NCI-H82 treated with DMSO at 0.1 percent for 48 hours (cell line): ENCODE results near the gene CCDC158.
"Not testable (repeated sequence)": the region's sequence is repeated elsewhere in the genome, so short reads cannot be mapped to it uniquely, and the experiment has no call there.

ENCODE experiments used
- DNase-seq: peaks from one replicate; lab custom pipeline; 2025; ENCODE audit not compliant: unreplicated experiment; lab: John Stamatoyannopoulos, UW

The CCDC158 gene

DNA sequence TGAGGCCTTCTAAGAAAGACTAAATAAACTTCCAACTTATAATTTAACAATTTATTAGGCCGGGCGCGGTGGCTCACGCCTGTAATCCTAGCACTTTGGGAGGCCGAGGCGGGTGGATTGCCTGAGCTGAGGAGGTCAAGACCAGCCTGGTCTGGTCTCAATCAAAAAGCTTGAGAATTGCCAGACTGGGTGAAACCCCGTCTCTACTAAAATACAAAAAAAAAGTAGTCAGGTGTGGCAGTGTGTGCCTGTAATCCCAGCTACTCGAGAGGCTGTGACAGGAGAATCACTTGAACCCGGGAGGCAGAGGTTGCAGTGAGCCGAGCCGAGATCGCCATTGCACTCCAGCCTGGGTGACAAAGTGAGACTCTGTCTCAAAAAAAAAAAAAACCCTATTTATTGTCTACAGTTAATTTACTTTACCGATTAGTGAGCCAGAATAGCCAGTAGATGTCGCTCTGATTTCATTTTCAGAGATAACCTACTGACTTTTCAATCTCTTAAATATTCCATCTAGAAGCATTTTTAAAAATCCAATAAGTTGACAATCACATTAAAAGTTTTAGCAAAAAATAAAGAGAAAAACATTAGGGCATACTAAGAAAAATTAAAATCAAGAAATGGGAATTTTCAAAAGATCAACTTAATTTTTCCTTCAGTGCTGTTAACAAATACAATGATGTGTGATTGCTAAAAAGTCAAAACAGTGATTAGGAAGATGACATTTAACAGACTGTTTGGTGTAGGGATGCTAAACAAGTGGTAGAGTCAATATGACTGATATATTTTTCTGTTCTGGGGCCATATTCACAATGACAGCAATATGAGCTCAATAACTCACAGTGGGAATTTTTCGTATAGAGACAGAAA is 9.8 kb upstream of the CCDC158 start:
- peak; percentile 23 for DNase-seq

DNA sequence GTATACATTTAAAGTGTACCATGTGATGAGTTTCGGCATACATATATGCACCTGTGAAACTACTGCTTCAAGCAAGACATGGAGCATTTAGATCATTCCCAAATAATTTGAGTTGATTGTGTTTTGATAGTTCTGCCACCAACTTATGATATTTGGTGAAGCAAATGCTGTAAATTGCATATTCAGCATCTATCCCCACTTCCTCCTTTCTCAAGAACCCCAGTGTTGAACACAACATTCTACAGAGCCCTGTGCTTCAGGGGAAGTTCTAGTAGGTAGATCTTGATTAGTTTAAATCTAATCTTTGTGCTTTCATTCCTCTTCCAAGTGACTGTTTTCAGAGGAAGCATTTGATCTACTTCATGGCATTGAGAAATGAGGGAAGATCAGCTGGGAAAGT is 8.7 kb upstream of the CCDC158 start:
- DNase-seq = no peak

DNA sequence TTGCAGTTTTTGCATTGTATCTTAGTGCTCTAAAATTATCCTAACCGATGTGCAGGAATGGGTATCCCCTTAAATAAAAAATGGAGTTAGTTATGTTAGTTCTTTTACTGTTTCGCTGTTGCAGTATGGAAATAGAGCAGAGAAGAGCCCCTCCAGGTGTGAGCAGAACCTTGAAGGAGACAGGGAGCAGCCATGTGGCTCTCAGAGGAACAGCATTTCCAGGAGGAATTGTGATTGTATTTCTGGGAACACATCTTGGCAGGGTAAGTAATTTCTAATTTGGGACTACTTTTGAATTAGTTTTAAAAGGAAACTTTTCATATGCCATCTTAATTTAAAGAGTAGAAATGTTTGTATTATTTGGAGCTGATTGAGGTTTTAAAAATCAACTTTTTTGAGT is 5.3 kb upstream of the CCDC158 start:
- DNase-seq = no peak

DNA sequence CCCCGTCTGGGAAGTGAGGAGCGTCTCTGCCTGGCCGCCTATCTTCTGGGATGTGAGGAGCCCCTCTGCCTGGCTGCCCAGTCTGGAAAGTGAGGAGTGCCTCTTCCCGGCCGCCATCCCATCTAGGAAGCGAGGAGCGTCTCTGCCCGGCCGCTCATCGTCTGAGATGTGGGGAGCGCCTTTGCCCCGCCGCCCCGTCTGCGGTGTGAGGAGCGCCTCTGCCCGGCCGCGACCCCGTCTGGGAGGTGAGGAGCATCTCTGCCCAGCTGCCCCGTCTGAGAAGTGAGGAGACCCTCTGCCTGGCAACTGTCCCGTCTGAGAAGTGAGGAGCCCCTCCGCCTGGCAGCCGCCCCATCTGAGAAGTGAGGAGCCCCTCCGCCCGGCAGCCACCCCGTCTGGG is 2.2 kb upstream of the CCDC158 start:
- not testable (repeated sequence) for DNase-seq

DNA sequence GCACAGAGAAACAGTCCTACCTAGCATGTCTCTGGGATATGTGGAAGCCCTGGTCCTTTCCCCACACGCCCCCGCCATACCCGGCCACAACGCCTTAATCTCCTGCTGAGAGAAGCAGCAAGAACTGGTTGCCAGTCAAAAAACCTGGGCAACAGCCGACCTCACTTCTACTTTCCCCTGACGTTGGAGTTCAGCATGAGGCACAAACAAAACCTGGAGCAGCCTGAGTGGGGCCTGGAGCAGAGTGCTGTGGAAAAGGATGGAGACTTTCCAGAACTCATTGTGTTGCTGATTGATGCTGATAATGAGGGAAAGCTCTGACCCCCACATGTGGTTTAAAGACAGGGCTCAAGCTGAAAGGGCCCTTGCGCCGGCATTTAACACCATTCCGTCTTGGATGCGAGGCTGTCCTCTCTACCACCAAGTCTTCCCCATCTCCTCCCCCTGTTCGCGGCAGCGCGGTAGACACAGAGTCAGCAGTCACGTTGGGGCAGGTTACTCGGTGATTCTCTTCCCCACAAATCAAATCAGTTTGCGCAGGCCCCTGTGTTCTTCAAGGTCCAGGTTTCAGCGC is 666 bp downstream of the CCDC158 start:
- DNase-seq = no peak

DNA sequence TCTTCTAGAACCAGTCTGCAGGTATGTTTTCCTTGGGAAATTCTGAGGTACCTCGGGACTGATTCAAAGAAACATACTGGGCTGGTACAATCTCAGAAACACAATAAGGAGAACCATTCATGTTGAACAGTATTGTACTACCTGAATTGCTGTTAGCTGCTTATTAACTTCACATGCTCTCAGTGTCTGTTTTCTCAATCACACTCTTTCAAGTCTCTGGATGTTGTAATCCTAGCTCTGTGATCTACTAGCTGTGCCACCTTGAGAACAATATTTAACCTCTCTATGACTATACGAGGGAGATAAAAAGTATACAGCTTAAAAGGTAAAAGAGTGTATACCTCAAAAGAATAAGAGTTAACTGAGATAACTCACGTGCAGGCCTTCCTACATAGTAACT is 10.3 kb downstream of the CCDC158 start:
- no peak for DNase-seq

DNA sequence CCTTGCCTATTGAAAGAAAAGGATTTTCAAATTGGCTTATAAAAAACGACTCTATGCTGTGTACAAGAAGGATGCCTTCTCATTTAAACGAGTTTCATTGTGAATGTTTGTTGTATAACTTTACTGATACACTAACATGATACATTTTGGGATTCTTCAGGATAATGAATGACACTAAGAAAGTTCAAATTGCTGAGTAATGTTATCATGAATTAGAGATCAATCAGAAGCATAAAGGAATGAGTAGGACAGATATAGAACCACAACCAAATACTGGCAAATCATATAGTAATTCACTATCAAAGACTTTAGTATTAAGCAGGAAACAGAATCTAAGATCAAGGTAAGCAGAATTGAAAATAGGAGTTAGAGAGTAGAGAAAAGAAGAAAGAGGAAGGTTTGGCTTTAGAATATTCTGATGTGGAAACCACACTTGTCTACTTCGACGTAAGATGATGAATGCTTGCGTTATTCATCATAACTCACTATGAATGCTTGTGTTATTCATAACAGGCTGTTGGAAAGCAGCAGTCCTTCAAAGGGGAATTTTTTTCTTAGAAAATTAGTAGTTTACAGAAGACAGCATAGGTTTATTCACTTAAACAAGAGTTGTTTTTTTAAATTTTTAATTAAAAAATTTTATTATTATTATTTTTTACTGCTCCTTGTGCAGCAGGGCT is 13.4 kb downstream of the CCDC158 start:
- DNase-seq = no peak

DNA sequence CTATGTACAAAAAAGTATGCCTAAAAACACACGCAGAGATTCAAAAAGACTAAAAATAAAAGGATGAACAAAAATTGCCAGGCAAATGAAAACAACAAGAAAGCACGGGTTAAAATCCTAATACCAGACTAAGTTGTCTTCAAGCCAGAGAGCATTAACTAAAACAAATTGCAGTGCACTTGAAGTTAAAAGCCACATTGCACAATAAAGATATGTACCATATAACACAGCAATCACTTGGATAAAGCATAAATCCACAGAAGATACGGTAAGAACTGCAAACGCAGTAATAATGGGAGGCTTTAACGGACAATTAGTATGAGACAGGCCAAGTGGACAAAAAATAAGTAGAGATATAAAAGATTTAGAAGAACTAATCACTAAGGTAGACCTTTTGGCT is 14.9 kb downstream of the CCDC158 start:
- no peak for DNase-seq

DNA sequence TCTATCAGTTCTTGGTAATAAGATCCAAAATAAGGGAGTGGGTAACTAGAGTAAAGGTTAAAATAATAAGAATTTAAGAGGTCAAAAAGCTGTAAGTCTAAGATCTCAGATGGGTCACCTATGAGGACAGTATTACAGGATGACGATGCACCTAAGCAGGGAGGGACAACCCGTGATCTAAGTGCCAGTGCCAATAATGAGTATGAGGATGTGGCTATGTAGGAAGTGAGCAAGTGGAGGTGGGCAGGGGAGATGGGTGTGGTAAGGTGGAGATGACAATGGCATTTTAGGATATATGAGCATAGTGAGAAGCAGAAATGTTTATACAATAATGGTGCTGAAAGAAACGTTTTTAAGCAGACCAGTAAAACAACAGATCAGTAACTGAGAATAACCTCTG is 19.3 kb downstream of the CCDC158 start:
- no peak for DNase-seq

DNA sequence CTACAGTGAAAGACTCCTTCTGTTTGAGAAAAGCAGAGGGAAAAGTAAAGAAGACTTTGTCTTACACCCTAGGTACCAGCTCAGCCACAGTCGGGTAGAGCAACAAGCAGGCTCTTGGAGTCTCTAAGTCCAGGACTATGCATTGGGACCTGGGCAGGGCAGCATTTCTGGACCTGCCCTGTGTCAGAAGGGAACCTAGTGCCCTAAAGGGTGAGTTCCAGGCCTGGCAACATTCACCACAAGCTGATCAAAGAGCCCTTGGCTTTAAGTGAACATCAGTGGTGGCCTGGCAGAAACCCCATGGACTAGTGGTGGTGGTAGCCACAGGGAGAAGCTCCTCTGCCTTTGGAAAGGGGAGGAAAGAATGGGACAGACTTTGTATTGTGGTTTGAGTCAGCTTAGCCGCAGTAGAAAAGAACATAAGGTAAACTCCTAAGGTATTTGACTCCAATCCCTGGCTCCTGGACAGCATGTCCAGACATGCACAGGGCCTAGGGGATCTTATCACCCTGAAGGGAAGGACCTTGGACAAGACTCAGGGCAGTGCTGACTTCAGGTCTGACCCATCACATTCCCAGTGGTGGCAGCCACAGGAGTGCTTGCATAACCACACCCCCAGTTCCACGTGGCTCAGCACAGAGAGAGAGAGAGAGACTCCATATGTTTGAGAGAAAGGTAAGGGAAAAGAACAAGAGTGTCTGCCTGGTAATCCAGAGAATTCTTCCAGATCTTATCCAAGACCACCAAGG is 32.6 kb downstream of the CCDC158 start:
- DNase-seq = no peak

DNA sequence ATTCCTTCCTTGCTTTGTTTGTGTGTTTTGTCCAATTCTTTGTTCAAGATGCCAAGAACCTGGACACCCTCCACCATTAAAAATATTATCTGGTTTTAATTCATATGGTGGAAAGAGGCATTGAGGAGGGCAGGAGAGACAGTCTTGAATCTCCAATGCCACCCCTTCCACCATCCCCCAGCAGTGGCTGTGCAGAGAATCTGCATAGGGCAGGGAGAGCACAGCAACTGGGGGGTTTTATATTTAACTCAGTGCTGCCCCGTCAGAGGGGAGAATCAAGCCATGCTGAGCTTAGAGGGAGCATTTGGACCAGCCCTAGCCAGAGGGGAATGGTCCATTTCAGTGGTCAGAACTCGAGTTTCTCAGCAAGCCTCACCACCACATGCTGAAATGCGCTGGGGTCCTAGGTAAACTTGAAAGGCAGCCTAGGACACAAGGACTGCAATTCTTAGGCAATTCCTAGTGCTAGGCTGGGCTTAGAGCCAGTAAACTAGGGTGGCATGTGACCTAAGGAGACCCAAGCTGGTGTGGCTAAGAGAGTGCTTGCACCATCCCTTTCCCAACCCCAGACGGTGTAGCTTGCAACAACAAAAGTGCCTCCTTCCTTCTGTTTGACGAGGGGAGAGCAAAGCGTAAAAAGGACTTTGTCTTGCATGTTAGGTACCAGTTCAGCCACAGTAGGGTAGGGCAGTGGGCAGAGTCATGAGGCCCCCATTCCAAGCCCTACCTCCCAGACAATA is 34.2 kb downstream of the CCDC158 start:
- DNase-seq = no peak

DNA sequence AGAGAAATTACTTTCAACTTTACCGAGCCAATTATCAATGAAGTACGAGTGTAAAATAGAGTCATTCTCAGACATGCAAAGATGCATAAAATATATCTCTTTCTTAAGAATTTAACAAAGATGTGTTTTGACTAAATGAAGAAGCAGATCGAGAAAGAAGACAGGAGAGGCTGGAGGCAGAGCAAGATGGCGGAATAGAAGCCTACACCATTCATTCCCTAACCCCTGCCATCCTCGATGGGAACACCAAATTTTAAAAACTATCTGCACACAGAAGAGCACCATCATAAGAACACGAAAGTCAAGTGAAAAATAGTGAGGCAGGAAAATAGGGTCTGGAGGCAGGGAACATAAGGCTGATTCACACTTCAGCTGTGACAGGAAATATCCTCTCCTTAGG is 35.0 kb downstream of the CCDC158 start:
- no peak for DNase-seq

DNA sequence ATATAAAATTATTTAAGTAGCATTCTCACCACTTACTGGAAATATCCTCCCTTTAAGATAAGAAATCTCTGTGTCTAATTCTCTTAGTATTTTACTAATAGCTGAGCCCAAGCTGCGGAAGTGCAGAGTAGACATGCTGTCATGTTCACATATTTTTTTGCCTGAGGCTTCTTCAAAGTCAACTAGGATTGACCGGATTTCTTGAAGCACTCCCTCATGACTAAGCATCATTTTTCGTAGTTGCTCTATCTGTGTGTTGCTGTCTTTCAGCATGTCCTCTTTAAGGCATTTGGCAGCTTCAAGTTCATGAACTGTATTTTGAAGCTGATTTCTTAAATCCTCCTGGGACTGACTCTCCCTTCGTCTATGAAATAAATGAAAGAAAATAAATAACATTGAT is 36.9 kb downstream of the CCDC158 start:
- DNase-seq = no peak

DNA sequence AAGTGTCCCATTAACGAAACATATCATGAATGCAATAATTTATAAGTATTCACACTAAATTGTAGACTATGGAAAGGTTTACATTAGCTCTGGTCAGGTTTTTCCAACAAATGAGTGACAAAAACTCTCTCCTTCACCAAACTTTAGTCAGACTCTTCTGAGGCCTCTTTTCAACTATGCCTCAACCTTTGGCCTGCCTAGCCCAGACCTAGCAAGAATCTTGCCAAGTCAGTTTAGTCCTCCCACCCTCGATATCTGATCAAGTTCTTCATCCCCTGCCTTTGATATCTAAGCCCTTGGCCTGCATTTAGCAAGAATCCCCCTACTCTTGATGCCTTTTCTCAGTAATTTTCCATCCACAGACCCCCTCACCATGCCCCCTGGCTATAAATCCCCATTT is 37.9 kb downstream of the CCDC158 start:
- no peak for DNase-seq

DNA sequence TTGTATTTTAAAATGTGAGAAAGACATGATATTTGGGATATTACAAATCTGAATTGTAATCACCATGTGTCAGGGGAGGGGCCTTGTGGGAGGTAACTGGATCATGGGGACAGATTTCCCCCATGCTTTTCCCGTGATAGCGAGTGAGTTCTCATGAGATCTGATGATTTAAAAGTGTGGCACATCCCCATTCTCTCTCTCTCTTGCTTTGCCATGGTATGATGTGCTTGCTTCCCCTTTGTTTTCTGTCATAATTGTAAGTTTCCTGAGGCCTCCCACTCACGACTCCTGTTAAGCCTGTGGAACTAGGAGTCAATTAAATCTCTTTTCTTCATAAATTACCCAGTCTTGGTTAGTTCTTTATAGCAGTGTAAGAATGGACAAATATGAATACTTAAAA is 39.0 kb downstream of the CCDC158 start:
- DNase-seq = no peak

DNA sequence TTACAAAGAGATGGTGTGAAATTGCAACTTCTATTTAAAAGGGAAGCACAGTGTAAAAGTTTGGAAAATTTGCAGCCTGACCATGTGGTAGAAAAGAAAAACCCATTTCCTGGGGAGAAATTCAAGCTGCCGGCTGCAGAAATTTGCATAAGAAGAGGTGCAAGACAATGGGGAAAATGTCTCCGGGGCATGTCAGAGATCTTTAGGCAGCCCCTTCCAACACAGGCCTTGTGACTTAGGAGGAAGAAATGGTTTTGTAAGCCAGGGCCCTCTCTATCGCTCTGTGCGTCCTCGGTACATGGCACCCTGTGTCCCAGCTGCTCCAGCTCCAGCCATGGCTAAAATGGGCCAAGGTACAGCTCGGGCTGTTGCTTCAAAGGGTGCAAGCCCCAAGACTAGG is 40.4 kb downstream of the CCDC158 start:
- no peak for DNase-seq

DNA sequence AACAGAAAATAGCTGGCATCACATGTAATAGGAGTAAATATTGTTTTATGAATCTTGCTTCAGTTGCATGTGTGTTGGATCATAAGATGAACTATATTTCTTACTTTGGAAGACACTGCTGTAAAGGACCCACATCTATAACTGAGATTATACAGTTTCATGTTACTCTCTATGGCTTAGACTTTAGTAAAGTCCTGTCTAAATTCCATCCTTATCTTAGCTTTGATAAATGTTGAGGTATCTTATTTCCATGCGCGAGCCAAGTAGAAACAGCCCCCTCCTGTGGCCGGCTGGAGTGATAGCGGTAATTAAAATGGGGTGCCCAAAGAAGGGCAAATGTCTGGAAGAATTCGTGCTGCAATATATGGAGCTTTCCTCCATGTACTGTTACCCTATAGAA is 43.0 kb downstream of the CCDC158 start:
- DNase-seq = peak; percentile 8

DNA sequence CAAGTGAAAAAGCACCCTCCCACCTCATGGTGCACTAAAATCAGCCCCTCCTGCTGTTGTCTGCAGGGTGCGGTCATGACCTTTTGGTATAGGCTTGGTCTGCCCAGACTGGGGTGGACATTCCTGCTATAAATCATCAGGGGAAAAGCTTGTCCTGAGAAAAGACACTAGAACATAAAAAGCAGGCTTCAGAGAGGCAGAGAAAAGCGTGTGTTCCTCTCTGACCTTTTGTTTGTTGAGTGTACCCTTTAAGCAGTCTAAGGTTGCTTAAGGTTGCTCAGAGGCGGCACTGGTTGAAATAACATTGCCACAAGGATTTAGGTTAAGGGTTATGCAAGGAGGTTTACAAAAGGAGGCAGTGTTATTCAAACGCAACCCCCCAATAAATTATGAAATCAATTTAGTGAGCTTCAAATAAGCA is 43.5 kb downstream of the CCDC158 start:
- no peak for DNase-seq

DNA sequence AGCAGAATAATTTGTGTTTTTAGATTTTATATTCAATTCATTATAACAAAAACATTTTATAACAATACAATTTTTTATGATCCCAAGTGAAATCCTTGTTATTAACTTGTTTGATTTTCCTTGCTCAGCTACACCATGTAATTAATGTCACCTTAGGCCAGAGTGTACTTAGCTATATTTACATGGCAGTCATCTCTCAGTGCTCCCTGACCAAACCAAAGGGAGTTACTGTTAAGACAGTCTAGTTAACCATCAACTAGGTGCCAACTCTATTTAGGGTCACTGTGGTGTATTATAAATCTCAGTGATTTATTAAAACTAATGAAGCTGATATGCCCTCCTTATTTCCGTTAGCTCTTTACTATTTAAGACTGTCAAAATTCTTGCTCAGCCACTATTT is 44.4 kb downstream of the CCDC158 start:
- DNase-seq = no peak

DNA sequence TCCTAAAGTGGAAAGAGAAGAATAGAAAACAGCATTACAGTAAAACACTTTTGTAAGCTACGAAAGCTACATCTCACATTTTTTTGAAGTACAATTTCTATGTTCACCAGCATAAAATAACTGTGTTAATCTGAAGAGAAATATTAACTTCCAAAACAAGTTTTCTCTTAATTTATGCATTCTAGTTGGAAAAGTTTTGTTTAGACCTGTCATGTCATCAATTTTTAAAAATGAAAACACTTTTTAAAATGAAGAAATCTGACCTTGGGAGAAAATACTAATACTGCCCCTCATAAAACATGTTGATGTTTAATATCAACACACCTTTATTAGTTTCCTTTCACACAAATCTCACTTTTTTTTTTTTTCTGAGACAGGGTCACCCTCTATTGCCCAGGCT is 45.2 kb downstream of the CCDC158 start:
- no peak for DNase-seq

DNA sequence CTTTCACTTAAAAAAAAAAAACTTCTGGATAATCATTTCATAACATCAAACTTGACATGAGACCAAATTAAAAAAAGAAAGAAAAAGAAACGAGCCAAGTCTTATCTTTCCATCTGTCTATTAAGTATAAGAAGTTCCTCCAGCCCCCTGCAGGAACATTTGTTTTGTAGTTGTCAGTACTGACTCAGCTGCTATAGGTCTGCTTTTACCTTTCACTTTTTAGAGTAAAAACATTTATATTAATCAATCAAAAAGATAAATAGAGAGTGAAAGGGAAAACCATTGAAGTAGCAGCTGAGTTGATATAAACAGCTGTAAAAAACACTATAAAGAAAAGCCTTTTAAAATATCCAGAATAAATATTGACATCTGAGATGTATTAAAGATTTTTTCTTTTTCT is 46.1 kb downstream of the CCDC158 start:
- no peak for DNase-seq
